ENCODE data around the gene PGLYRP4.

Gene PGLYRP4

DNA sequence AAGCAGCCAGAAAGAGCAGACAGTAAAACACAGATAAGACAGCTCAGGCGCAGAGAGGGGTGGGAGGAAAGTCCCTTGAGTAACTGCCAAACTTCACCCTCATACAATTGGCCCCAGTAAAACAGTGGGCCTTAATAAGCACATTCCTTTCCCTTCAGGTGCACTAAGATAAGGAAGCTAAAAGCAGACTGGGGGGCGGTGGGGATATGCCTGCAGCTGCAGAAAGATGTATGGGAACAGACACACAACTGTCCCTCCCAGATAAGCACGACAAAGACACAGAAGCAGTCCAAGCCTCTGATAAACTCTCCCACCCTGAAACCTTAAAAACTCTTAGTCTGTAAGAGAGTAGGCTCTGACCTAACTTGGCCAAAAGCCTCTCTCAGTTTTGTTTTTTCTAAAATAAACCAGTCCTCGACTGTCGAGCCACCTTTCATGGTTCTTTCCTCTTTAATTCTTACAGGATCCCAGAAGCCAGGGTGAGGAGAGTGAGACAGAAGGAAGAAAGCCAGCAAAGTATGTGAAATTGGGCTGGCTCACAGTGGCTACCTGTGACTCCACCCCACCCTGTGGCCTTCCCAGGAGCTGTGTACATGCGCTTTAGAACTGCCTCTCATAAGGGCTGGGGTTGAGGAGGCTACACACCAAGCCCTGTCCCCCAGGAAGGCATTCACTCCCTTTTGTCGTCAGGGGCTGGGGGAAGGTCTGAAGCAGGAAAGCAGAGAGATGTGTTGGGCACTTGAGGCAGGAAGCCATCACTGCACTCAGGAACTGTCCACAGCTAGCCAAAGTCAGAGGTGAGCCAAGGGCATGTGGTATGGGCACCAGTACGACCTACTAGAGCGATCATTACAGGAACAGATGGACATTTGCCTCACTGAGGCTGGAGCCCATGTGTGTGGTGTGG lies 4.6 kb downstream of the PGLYRP4 start:
- DNase-seq (ENCODE audit: low read depth), result no peak
- H3K4me3 ChIP-seq (ENCODE audit: low read length), result no peak overlapping the region
- TF ChIP-seq CTCF (conservative IDR thresholded peaks at IDR 0.05; ENCODE audit: low read depth, low read length), result no peak

DNA sequence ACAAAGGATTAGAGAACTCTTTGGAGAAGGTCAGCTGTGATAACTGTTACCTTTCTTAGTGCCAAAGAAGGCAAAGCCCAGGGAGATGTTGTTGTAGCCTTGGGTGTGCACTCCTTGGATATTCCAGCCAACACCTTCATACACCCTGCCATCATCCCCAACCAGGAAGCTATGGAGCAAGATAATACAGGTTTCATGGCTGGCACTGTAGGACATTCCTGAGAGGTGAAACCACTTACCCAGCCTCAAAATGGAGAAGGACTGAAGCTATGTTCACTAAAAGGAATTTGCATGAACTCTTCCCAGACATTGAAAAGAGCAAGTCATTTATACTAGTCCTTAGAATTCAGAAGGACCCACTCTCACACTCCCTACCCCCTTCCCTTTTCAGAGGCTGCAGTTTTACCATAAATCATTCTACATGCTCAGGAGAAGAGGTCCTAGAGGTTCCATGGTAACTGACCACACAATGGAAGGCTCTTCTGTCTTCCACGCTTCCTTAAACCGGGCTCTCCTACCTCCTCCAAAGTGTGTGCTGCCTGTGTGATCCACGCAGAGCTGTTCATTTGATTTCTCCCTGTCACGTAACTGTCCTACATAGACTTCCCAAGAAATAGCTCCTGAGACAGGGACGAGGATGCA lies 5.5 kb downstream of the PGLYRP4 start:
- H3K4me3 ChIP-seq (ENCODE audit: low read length), result no peak overlapping the region
- DNase-seq (ENCODE audit: low read depth), result no peak
- TF ChIP-seq CTCF (conservative IDR thresholded peaks at IDR 0.05; ENCODE audit: low read depth, low read length), result no peak

DNA sequence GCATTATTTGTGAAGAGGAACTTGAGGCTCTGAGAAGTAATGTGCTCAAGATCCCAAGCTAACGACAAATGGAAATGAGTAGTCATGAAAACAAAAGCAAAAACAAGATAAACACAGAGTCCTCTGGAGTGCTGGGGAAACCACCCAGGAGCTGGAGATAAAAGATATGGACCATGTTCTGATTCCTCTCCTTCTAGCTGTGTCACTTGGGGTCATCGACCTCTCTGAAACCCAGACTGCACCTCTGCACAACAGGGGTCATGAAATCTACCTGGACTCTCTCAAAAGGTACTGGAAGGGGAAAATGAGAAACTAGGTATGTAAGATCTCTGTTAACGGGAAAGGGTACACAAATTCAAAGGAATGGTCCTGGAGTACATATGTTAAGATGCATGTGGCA lies 6.5 kb downstream of the PGLYRP4 start:
- no peak overlapping the region for H3K4me3 ChIP-seq (ENCODE audit: low read length)
- no peak for TF ChIP-seq CTCF (conservative IDR thresholded peaks at IDR 0.05; ENCODE audit: low read depth, low read length)

GRCh38 chr1:153341431-153341934 lies 7.2 kb downstream of the PGLYRP4 start:
- no peak overlapping the region for H3K4me3 ChIP-seq (ENCODE audit: low read length)
- no peak for TF ChIP-seq CTCF (conservative IDR thresholded peaks at IDR 0.05; ENCODE audit: low read depth, low read length)
- no peak for DNase-seq (ENCODE audit: low read depth)

More for the DNA sequence above, 6.5 kb downstream of the PGLYRP4 start:
- no peak for DNase-seq (ENCODE audit: low read depth)

GRCh38 chr1:153340356-153340755 lies 8.3 kb downstream of the PGLYRP4 start:
- DNase-seq (ENCODE audit: low read depth), result no peak
- TF ChIP-seq CTCF (conservative IDR thresholded peaks at IDR 0.05; ENCODE audit: low read depth, low read length), result no peak
- H3K4me3 ChIP-seq (ENCODE audit: low read length), result no peak overlapping the region

DNA sequence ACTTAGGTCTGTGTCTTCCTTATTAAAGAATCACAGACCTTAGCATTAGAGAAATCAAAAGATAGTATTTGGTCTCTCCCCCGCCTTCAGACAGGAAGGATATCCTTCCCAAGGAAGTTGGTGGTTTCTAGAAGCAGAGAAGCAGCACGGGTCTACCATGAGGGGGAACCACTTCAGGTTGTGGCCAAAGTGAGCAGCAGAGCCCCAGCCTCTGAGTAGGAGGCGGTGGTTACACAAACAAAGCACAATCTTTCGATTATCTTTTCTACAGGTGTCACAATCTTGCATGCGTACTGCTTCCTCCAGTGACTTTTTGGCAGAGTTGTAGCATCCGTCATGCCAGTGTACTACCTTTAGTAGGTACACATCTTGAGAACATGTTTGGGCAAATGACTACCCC lies 8.8 kb downstream of the PGLYRP4 start:
- no peak for TF ChIP-seq CTCF (conservative IDR thresholded peaks at IDR 0.05; ENCODE audit: low read depth, low read length)
- no peak for DNase-seq (ENCODE audit: low read depth)
- no peak overlapping the region for H3K4me3 ChIP-seq (ENCODE audit: low read length)
